ENCODE measurements around the gene PITPNC1.
A peak's percentile ranks its signal among the peaks of the same experiment; 100 is the strongest.

PITPNC1 gene

DNA sequence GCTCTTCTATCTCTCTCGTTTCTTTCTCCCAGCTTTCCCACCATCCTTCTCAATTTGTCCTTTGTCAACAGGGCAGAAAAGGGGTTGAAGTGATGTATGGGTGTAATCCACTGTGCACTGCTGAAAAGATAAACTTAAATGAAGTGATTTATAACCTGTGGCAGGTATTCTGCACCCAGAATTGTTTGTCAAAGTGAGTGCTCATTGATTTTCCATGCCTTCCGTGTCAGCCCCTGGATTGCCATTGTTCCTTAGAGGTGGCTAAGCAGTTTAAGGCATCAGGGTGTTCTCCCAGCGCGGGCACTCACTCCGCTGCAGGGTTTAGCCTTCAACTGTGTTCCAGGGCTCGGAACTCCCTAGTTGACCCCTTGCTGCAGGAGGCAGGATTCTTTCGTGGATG, 82.9 kb downstream of the PITPNC1 start:
- TF ChIP-seq, protein P1, sequence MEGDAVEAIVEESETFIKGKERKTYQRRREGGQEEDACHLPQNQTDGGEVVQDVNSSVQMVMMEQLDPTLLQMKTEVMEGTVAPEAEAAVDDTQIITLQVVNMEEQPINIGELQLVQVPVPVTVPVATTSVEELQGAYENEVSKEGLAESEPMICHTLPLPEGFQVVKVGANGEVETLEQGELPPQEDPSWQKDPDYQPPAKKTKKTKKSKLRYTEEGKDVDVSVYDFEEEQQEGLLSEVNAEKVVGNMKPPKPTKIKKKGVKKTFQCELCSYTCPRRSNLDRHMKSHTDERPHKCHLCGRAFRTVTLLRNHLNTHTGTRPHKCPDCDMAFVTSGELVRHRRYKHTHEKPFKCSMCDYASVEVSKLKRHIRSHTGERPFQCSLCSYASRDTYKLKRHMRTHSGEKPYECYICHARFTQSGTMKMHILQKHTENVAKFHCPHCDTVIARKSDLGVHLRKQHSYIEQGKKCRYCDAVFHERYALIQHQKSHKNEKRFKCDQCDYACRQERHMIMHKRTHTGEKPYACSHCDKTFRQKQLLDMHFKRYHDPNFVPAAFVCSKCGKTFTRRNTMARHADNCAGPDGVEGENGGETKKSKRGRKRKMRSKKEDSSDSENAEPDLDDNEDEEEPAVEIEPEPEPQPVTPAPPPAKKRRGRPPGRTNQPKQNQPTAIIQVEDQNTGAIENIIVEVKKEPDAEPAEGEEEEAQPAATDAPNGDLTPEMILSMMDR (IDR thresholded peaks at IDR 0.05; ENCODE audit: insufficient read depth, low read depth, low read length, missing control alignments) = no peak
- DNase-seq (ENCODE audit: low read depth) = no peak
- no peak overlapping the region for H3K4me3 ChIP-seq (ENCODE audit: low read length)

DNA sequence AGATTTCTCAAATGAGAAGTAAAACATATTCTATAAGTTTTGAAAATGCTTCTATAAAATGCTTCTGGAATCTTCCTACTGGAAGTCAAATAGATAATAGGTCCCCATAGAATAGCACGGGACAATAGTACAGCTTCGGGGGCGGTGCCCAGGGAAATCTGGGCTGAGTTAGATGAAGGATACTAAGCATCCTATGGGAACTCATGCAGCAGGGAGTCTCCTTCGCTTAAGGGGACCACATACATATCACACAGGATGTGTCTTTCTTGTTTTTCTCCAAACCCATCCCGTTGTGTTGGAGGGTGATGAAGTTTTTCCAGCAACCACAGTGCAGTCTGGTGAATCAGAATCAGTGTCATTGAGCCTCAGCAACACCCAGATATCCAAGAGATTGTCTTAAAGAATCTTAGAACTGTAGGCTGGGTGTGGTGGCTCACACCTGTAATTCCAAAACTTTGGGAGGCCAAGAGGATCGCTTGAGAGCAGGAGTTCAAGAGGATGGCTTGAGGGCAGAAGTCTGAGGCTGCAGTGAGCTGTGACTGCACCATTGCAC, 84.2 kb downstream of the PITPNC1 start:
- no peak overlapping the region for H3K4me3 ChIP-seq (ENCODE audit: low read length)
- no peak for DNase-seq (ENCODE audit: low read depth)
- TF ChIP-seq, protein P1 (IDR thresholded peaks at IDR 0.05; ENCODE audit: insufficient read depth, low read depth, low read length, missing control alignments) = no peak

DNA sequence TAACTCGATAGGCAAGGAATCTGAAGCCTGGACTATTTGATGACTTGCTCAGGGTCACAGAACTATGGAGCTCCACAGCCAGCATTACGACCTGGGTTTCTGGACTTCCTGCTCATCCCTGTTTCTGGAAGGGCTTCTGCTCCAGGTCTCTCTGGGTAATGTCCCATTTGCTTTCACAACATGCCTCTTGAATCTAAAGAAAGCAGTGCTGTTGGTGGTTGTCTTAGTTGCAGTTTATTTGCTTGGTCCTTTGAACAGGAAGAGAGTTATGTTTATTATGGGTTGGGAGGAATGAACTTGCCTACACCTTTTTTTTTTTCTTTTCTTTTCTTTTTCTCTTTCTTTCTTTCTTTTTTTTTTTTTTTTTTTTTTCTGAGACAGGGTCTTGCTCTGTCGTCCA, 84.8 kb downstream of the PITPNC1 start:
- DNase-seq (ENCODE audit: low read depth) = no peak
- TF ChIP-seq, protein P1 (IDR thresholded peaks at IDR 0.05; ENCODE audit: insufficient read depth, low read depth, low read length, missing control alignments) = no peak
- H3K4me3 ChIP-seq (ENCODE audit: low read length) = no peak overlapping the region

DNA sequence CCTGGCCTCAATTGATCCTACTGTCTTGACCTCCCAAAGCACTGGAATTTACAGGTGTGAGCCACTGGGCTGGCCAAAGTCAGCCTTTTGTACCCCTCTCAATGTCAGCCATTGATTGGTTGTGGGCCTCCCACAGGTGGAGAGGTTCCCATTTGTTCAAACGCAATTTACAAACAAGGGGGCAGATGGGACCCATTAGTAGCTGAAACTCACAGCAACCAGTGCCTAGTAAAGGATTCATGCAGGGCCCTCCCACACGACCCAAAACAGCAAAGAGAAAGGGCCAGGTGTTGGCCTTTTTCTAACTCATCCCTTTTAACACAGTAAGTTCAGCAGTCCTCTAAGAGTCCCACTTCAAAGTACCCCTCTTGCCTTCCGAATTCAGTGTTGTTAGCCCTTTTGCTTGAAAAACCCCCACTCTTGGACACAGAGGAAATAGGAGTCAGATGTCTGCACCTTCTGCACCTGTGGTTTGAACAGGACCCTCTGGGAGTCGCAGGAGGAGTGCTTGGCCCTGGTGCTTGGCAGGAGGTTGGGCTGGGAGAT, 89.2 kb downstream of the PITPNC1 start:
- DNase-seq (ENCODE audit: low read depth) = no peak
- no peak overlapping the region for H3K4me3 ChIP-seq (ENCODE audit: low read length)
- TF ChIP-seq, protein P1 (IDR thresholded peaks at IDR 0.05; ENCODE audit: insufficient read depth, low read depth, low read length, missing control alignments) = no peak

DNA sequence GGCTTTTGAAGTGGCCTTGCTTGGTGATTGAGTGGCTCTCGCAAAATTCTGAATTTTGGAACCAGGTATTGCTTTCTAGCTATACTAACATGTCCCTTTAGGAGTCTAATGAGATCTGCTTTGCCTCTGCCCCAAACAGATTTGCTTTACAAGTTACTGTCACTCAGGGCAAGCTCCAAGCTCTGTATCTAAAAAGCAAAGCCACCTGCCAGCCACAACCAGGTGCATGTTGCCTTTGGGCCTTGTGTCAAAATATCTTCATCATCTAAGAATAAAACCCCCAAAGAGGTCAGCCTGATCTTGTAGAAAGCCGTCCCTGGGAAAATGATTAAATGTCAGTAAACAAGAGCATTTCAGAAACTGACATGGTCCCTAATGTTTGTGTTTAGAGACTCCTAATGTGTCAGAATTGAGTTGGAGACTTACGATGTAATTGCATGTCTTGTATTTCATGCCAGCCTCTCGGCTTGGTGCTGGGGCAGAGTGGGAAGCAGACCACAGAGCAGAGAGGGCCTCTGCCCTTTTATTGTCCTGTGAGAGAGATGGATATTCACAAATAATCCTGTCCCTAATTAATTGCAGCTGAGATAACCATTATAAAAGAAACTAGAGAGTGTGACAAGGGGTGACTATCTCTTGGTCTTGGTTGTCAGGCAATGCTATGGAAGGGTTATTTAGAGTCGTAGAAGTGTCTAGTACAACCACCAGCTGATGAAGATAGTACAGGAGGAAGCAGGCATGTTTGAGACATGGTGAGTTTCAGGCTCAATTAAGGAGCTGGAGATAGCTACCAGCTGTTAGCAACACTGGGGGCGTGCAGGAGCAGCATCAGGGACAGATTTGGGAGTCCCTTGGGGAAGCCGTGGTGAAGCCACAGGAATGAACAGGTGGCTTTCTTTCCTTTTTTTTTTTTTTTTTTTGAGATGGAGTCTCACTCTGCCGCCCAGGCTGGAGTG, 90.7 kb downstream of the PITPNC1 start:
- H3K4me3 ChIP-seq (ENCODE audit: low read length) = no peak overlapping the region
- no peak for DNase-seq (ENCODE audit: low read depth)
- TF ChIP-seq, protein P1 (IDR thresholded peaks at IDR 0.05; ENCODE audit: insufficient read depth, low read depth, low read length, missing control alignments) = no peak

DNA sequence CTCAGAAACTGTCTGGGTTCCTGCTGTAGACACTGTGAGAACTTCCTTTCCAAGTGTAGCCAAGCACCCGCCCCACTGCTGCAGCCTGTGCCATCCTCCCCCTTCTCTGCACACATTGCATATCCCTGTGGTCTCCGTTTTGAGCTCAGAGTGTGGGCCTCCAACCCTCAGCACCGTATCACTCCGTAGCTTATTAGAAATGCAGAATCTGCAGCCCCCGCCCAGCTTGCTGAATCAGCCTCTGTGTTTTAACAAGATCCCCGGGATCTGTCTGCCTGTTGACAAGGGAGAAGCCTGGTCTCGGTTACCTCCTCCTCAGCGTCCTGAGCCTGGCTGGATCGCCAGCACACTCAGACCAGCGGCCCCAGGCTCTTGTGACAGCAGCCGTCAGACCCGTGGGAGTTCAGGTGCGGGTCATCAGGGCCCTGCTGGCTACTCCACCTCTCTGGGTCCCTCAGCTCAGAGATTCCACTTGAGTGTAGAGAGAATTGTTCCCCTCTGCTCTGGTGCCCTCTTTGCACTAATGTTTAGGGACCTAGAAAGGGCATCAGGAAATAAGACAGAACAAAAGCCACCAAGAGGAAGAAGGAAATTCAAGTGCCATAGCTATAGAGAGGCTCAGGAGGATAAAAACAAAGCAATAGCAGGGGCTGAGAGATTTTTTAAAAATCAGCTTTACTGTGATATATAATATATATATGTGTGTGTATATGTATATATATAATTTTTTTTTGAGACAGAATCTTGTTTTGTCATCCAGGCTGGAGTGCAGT, 92.3 kb downstream of the PITPNC1 start:
- DNase-seq (ENCODE audit: low read depth) = peak; percentile 31
- TF ChIP-seq, protein P1 (IDR thresholded peaks at IDR 0.05; ENCODE audit: insufficient read depth, low read depth, low read length, missing control alignments) = no peak

More for the DNA sequence above, 92.3 kb downstream of the PITPNC1 start:
- no peak overlapping the region for H3K4me3 ChIP-seq (ENCODE audit: low read length)
